Embryonic facial prominence (tissue), 1 donor: ENCODE measurements around the gene BSN.
"Not testable (repeated sequence)": the region's sequence is repeated elsewhere in the genome, so short reads cannot be mapped to it uniquely, and the experiment has no call there.

ENCODE experiments used
- DNase-seq: peaks from one replicate; pipeline ENCODE4 v3.0.0-alpha.2; 2016; ENCODE audit errors: extremely low spot score

Gene BSN

DNA sequence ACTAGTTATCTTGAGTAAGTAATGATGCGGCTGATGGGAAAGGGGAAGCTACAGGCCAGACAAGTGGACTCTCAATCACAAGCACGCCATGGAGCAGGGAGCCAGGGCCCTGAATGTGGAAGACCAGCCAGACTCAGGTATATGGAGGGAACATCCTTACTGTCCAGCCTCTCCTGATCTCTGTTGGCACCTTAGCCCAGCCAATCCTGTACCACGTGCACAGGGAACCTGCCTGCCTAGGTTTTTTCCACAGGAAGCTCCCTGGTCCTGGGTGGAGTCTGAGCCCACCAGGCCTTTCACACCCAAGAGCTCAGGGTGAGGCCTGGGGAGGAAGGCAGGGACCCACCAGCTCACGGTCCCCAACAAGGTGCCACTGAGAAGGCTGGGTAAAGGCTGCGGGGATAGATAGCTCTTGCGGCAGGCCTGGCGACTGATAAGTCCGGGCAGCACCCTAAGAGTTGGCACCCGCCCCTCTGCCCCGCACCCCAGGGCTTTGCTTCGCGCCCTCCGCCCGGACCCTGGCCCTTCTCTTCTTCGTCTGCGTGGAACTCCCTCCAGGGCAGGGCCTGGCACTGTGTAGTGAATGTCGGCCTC is 118.9 kb downstream of the BSN start:
- no peak for DNase-seq

DNA sequence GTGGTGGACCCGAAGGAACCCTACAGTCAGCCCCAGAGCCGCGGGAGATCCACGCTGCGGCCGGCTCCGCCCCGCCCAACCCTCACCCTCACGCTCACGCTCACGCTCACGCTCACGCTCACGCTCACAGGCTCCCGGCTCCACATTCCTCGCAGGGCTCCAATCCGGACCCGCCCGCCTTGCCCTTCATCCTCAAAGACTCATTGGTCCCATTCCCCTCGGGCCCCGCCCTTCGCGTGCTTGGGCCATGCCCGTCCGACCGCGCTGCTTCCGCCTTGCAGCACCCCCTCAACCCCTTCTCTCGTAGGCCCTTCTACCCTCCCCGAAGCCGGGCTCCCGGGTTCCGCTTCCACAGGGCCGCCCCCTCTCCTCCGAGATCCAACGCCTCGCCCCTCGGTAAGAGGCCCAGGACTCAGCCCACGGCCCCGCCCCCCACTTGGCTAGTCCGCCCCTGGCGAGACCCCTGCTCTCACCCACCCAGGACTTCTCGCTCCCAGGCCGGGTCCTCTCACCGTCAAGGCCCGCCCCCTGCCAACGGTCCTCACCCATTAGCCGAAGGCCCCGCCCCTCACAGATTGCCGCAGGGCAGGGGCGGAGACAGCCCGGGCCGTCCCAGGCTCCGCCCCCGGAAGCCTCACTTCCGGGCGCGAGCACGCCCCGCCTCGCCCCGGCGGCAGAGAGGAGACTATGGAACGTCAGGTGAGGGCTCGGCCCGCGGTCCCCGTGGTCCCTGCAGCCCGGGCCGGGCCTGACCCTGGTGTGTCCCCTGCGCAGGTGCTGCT is 119.6 kb downstream of the BSN start, which contains the start of gene APEH:
Gene APEH, plus strand, starts transcription at position 637 of the 782 bp plus-strand sequence. Its CDS starts 51 bp downstream, at position 688.
- DNase-seq: peak; percentile 80

DNA sequence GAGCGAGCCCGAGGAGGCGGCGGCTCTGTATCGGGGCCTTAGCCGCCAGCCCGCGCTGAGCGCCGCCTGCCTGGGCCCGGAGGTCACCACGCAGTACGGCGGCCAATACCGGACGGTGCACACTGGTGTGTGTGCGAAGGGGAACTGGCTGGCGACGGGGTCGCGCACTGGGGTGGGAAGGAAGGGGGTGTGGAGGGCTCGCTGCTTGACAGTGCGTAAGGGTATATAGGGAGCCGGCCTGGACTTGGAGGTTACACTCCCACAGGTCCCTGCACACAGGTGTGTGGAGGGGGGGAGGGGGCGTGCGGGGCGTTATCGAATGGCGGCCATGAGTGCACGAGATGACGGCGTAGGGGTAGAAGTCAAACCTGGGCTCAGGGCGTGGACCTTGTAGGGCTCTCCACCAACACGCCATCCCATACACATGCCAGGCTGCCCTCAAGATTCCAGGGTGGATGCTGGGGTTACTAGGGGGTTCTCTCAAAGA is 120.3 kb downstream of the BSN start:
- DNase-seq: no peak

DNA sequence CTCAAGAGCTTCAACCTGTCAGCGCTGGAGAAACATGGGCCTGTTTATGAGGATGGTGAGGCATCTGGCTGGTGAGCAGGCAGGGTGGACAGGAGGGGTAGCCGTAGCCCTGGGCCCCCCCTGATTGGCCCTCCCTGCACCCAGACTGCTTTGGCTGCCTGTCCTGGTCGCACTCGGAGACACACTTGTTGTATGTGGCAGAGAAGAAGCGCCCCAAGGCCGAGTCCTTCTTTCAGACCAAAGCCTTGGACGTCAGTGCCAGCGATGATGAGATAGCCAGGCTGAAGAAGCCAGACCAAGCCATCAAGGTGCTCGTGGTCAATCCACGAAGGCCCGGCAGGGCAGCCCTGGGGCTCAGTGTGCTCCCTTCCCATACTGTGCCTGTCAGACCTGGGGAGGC is 121.6 kb downstream of the BSN start:
- no peak for DNase-seq

DNA sequence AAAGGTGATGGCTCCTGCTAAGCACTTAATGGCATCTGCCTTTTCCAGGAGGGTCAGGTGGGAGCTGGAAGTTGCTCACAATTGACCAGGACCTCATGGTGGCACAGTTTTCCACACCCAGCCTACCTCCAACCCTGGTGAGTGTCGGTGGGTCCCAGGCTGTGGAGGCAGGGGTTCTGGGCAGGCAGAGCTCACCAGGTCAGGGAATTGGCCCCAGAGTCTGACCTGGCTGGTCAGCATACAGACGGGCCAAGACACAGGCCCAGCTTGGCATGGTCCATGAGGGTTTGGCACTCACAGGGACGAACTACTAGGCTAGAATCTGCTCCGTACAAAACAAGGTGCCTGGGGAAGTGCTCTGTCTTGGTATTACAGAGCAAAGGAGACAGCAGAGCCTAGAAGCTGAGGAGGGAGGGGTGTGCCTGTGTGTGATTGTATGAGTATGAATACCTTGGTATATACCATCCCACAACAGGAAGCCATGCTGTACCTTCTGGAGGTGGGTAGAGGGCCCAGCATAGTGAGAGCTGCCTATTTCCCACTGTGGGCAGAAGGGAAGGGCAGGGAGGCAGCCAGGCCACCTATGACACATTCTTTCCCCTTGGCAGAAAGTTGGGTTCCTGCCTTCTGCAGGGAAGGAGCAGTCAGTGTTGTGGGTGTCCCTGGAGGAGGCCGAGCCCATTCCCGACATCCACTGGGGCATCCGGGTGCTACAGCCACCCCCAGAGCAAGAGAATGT is 126.4 kb downstream of the BSN start:
- DNase-seq: no peak

DNA sequence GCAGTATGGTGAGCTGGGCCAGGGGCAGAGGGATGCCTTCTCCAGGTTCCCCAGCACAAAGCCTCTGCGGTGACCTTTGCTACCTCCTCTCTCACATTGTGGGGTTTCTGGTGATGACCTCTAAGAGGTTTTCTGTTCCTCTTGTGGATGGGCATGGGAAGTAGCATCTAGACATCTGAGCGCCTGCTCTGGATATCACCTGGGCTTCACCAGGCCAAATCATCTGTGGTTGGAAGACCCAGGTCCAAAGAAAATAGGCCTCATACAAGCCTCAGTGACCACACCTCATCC is 126.9 kb downstream of the BSN start:
- no peak for DNase-seq

DNA sequence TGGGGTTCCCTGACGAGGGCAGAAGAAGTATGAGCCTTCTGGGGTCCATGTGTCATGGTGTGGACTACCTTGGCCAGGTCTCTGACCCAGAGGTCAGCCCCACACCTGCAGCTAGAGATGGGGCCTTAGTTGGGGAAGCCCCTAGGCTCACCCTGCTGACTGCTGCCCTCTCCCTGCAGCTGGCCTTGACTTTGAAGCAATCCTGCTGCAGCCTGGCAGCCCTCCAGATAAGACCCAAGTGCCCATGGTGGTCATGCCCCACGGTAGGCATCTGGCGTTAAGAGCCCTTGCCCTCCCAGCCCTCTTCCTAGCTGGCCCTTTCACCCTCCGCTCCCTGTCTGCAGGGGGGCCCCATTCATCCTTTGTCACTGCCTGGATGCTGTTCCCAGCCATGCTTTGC is 127.3 kb downstream of the BSN start:
- no peak for DNase-seq

DNA sequence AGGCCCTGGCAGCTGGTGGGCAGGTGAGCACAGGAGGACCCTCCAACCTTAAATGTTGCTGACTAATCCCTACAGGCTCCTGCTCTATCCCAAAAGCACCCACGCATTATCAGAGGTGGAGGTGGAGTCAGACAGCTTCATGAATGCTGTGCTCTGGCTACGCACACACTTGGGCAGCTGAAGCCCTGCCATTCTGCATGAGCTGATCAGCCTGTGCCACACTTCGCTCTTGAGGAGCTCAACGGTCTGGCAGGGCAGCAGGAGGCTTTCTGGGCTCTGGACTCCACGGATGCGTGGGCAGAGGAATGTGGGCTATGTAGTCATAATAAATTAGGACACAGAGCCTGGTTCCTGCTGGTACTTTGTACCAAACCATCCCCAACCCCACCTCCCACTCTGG is 128.9 kb downstream of the BSN start:
- no peak for DNase-seq

DNA sequence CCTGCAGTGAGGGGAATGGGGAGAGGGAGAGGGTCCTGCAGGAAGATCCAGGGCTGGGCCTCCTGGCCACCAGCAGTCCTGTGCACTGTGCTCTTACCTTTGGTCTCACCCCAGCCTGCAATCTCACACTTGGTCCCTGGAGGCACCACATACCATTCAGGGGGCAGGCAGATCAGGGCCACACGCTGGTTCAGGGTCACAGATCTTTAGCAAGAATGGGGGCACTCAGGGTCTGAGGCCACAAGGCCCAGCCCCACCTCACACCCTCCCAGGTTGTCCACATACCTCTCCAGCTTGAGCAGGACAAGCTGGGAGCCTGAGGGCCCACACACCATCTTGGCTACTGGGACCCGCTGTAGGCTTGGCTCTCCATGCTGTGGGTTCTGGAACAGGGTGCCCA is 130.2 kb downstream of the BSN start:
- not testable (repeated sequence) for DNase-seq

DNA sequence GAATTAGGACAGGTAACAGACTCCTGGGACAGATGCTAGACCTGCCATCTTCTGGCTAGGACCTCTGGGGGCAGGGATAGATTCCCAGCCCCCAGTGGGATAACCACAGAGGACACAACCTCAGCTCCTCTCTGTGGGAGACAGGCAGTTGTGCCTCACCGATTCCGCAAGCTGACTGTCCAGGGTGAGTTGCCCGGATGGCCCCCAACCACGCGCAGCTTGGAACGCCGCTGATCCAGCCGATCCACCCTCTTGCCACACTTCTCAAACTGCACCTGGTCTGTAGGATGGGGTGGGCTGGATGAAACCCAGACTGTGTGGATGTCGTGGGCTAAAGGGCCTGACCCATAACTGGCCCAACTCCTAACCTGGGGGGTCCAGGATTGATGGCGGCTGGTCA is 130.8 kb downstream of the BSN start:
- DNase-seq: not testable (repeated sequence)

DNA sequence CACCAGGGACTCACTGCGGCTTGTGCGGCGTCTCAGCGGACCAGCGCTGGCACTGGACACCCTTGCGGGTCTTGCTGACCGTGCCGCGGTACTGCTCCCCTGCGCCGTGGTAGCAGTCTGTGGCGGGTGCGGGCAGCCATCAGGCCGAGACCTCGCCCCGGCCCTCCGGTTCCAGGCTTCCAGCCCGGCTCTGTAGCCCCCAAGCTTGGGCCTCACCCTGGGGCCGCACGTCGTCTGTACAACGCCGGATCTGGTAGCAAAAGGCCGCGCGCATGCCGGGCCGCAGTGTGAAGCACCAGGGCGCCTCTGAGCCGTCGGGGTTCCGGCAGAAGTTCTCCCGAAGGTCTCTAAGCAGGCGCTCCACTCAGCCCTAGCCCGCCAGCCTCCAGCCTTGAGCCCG is 131.6 kb downstream of the BSN start:
- DNase-seq: not testable (repeated sequence)

DNA sequence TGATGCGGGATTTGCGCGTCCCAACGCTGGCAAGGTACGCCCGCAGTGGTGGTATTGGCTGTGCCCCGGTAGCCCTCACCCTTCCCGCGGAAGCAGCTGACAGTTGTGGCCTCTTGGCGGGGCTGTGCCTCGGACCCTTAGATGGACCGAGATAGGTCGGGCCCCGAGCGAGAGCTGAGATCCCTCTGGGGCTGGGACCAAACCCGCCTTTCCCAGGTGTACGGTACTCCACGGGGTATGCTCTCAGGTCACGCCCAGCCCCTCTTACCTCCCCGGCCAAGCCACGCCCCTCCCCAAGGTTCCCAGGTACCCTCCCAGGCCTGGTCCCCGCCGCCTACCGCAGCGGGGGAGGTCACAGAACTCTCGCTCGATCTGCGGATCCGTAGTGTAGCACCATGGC is 132.1 kb downstream of the BSN start:
- not testable (repeated sequence) for DNase-seq

DNA sequence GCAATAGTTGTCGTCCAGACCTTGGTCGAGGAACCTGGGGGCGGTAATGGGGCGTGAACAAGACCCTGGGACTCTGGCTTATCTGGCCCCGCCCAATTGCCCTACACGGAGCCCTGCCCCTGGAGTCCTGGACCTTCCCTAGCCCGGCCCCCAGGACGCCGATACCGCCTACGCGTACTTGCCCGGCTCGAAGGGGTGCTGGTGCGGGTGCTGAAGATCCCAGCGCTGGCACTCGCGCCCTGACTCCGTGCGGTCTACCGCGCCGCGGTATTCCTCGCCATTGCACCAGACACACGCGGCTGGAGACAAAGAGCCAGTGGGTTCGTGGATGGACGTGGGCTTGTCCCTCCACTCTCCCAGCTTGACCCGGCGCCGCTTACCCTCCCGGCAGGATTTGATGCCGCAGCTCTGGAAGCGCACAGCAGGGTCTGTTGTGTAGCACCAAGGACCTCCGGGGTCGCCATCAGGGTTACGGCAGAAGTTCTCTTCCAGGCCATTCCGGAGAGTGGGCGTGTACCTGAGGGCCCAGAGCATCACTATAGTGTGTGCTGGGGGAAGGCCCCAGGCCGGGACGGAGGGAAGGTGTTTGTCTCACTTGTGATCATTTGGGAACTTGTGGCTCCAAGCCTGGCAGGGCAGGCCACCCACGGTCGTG is 132.6 kb downstream of the BSN start:
- DNase-seq: not testable (repeated sequence)

DNA sequence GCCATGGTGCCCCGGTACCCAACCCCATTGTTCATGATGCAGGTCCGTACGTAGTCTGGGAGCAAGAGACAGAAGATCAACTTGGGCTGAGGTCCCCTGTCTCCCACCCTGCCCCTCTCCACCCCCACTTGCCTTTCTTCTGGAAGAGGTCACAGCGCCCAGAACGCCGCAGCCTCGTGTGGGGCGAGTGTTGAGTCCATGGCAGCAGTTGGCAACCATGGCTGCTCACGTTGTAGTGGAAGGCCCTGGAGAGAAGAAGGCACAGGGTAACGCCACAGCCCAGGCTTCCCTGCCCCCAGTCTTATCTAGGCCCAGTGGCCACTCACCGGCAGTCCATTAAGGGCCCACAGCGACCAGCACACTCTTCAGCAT is 133.1 kb downstream of the BSN start:
- not testable (repeated sequence) for DNase-seq

DNA sequence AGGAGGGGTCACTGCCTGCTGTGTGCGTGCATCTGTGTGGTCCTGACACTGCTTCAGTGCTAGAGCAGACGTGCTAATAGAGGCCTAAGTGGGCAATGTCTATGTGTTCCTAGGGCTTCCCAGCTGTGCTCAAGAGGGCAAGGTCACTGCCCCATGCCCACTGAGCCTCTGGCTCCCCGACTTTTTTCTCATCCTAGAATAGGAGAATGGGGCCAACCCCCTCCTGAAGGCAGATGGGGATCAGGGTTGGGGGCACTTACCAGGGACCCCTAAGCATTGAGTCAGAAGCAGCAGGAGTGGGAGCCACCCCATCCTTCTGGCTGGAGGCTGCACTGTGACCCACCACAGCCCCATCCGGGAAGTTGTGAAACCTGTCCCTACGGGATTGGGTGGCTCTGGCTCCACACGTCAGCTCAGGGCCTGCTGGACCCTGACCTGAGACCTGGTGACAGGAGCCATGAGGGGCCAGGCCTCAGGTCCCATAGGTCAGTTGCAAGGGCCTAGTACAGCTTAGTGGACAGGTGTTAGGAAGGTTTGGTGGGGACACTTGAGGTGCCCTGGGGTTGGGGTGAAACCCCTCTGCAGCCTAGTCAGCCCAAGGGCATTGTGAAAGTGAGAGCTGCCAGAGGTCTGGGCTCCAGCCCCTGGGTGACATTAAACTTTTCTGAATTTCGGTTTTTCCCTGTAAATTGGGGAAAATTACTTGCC is 134.2 kb downstream of the BSN start:
- not testable (repeated sequence) for DNase-seq

DNA sequence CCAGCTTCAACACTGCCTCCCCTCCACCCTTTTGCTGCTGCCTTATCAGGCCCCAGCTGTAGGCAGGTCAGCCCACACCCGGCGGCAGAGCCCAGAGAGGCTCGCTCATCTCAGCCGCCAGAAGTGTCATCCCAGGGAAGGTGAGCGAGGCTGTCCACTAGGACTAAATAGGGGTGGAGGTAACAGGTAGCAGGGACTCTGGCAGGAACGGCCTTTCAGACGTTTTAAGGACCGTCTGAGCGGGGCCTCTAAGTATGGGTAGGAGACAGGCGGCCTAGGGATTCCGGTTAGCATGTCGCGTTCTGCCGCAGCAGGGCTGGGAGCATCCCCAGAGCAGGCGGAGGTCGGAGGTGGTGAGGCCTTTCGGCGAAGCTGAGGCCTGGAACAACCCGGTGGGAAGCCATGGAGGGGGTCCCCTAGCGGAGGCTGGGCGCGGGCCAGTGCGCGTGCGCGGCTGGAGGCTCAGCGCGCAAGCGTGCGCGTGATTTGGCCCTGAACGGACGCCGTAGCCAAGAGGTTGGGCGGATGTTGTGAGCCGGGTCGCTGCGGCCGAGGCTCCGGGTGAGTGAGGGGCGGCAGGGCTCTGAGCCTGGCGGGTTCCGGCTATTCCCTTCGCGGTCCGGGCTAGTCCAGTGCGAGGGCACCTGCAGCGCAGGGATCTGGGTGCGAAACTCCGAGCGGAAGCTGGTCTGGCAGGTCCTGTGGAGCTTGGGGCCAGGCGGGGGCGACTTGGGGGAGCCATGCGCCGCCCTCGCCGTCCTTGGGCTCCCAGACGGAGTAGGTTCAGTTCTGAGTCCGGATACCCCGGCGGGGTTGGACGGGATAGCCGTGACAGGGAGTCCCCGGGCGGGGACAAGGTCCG is 135.0 kb downstream of the BSN start, which contains the start of the genes MST1 and RNF123:
Gene MST1, minus strand, starts transcription at position 429 of the 862 bp plus-strand sequence. CDS start 783 bp downstream, outside the sequence.
Gene RNF123, plus strand, starts transcription at position 512 of the 862 bp plus-strand sequence. CDS start 1,609 bp downstream, outside the sequence.
- peak; percentile 75 for DNase-seq

DNA sequence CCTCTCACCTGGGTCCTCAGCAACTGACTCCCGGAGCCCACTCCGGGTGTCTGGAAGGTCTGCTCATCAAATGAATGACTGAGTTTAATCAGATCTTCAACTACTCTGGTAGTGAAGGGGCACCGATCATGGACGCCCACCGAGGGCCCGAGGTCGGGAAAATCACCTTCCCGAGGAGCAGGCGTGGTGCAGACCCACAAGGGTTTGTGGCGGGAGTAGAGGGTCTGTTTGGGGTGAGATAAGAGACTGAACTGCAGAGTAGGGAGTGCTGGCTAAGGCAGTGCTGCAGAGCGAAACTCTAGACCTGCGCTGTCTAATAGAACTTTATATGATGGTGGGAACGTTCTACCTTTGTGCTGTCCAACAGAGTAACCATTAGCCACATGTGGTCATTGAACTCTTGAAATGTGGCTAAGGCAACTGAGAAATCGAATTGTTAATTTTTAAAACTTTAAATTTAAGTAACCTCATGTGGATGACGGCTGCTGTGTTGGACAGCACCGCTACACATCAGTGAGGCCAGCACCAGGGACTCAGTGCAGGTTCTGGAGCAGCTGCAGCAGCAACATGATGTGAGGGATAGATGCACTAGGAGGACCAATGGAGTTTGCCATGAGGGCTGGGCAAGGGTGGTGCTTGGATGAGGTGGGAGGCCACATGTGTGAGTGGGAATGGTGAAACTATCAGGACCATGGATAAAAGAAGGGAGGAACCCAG is 135.8 kb downstream of the BSN start:
- not testable (repeated sequence) for DNase-seq

DNA sequence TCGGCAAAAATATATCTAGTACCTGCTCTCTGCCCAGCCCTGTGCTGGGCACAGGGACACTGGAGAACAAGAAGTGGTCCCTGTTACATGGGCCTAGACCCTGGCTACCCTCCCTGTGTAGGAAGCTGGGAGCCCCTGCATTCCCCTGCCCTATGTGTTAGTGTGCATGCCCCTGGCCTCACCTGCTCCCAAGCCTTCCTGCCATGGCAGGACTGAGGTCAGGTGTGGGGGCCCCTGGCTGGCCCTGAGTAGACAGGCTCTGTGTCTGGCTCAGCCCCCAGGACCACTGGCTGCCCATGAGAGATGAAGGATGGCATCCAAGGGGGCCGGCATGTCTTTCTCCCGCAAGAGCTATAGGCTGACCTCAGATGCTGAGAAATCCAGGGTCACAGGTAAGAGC is 136.6 kb downstream of the BSN start:
- not testable (repeated sequence) for DNase-seq

DNA sequence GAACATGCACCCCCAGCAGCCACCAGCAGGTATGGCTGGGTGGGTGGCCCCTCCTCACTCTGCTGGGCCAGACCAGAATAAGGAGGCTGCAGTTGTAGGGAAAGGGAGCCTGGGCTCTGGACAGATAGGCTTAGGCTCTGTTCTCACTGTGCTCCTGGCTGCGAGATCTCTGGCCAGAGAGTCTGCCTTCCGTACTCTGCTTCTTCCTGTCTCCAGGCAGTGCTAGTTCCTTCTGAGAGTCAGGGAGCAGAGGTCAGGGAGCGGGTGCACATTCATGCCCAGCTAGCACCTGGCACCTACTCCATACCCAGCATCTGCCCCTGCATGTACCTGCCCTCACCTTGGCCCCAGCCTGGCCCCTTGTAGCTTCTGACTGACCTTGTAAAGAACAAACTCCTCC is 137.2 kb downstream of the BSN start:
- DNase-seq: not testable (repeated sequence)
